HS-27A (cell line): ENCODE measurements around the gene RP9.
"Not testable (repeated sequence)": the region's sequence is repeated elsewhere in the genome, so short reads cannot be mapped to it uniquely, and the experiment has no call there.

Experiments used
- DNase-seq: peaks from one replicate; pipeline ENCODE4 v3.0.0-alpha.2; 2012; ENCODE audit warnings: low read depth, missing footprints

Gene RP9

GRCh38 chr7:33101906-33102305 is 7.3 kb downstream of the RP9 start:
- no peak for DNase-seq

- DNase-seq = no peak
Observed at GRCh38 chr7:33100770-33101169, 8.4 kb downstream of the RP9 start.

DNA sequence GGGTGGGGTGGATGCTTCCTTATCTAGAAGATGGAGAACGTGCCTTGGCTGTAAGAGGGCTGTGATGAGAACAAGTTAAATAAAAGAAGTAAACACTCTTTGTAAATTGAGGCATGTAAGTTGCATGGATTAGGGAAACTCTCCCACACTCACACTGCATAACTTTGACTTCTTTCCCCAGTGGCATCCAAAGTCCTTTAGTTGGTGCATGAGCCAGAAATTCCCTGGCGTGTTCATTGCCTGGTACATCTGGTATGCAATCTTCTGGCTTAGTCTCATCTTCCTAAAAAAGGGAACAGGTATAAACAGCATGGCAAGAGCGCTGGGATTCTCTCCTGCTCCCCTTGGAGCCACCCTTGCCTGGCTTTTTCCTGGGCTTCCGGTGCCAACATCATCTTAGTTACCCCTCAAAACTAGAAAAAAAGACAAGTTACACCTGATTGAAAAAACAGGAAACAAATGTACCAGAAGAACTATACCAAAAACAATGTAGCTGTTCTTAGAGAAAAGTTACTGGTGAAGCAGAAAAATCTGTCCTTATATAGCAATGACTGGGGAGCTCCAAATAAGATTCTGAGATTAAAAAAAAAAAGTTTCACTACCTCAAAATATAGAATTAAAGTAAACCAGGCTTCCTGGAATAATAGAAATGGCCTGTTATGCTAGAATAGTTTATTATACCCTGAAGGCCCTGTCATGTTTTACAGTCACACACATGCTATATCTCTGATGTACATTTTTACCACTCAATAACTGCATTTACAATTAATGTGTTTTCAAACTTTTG is 9.9 kb downstream of the RP9 start:
- DNase-seq = no peak

DNA sequence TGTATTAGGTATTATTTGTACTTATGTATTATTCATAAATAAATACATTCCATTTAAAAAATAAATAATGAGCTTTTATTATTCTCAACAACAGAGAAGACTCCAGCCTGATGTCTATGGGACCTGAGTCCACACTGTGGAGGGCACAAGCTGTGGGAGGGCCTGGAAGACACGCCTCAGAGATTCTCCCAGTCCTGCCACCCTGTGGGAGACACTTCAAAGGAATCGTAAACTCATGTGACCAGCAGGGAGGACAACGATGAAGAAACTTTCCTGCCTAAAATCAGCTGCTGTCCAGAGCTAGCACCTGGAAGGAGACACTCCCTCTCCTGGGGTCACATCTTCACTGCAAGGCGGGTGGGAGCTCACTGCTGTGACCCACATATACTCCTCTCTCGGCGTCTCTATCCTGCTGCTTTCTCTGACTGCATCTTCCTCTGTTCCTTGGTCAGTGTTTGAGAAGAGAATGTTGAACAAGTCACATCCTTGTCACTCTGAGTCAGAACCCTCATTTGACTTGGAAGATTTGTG is 14.4 kb downstream of the RP9 start:
- DNase-seq = not testable (repeated sequence)

GRCh38 chr7:33093266-33093665 is 15.9 kb downstream of the RP9 start:
- DNase-seq = no peak

GRCh38 chr7:33091641-33092191 is 17.5 kb downstream of the RP9 start:
- DNase-seq = no peak

DNA sequence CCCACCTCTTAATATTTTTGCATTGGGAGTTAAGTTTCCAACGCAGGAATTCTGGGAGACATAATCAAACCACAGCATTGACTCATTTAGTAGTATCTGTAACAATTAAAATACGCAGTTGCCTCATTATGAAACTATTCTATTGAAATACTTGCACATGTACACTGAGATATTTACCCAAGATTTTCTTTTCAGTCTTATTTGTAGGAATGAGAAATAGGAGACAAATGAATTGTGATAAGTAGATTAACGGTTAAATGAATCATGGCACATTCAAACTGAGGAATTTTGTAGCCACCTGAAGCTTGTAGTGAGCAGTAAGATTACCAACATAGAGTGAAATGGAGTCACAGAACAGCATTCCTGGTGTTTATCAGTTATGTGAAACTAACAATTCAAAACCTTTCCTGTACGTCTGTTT is 18.1 kb downstream of the RP9 start:
- no peak for DNase-seq

DNA sequence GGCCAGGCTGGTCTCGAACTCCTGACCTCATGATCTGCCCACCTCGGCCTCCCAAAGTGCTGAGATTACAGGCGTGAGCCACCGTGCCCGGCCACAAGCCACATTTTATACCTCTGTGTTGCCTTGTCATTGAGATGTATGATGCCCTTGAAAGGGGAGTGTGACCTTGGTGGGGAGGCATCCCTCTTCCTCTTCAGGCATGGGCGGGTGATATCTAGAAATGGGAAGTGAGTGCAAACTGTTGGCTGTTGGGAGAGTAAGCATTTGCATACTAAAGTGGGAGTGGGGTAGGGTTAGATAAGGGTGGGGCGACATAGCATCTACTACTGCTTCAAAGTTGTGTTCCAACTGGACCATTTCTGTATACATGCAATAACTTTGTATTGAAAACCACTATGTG is 20.1 kb downstream of the RP9 start:
- no peak for DNase-seq

GRCh38 chr7:33087858-33088257 is 21.3 kb downstream of the RP9 start:
- DNase-seq = no peak

DNA sequence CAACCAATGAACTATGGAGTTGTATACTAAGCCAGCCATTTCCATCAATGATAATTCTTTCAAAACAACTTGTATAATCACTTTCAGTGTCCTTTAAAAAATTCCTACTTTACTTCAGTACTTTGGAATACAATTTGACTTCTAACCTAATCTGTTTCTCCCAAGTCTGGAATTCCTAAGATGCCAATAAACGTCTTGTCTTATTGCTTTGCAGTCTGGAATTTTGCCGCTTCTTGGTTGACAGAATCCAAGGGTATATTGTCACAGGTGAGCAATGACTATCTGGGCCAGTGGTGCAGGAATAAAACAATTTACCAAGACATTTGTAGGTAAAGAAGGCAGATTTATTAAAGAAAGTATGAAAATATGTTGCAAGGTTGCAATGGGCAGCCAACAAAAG is 21.8 kb downstream of the RP9 start:
- no peak for DNase-seq

- no peak for DNase-seq
Observed at GRCh38 chr7:33079763-33080690, 29.2 kb downstream of the RP9 start.

GRCh38 chr7:33079096-33079495 is 30.1 kb downstream of the RP9 start:
- DNase-seq = no peak

- no peak for DNase-seq
Observed at GRCh38 chr7:33076737-33077136, 32.5 kb downstream of the RP9 start.

DNA sequence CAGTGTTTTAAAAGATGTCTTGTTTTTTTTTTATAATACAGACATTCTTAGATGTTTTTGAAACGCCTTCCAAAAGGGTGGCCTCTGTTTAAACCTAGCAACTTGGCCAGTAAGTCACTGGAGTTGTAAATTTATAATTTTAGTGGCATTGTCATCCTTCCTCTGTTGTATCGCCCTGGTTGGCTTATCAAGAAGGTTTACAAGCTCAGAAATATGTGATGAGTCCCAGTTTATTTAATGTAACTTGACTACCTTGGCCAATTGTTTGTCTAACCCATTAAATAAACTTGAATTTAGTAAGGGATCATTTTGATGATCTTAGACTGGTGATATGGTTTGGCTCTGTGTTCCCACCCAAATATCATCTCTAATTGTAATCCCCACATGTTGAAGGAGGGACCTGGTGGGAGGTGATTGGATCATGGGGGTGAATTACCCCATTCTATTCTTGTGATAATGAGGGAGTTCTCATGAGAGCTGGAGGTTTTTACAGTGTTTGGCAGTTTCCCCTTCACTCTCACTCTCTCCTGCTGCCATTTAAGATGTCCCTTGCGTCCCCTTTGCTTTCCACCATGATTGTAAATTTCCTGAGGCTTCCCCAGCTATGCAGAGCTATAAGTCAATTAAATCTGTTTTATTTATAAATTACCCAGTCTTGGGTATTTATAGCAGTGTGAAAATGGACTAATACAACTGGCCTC is 33.2 kb downstream of the RP9 start:
- DNase-seq = no peak

GRCh38 chr7:33073243-33073642 is 36.0 kb downstream of the RP9 start:
- DNase-seq = no peak

DNA sequence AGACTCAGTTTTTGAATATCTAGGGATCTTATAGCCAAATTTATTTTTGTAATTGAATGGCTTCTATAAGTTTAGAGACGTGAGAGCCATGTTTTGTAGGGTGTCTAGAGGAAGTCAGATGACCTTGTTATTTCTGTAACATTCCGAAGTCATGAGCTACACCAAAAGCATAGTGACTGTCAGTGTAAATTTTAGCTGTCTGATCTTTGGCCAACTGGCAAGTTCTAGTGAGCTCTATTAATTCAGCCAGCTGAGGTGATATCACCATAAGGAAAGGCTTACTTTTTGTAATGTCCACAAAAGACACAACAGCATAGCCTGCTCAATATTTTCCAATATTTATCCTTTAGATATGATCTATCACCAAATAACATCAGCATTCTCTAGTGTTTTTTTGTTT is 36.7 kb downstream of the RP9 start:
- DNase-seq = peak; percentile 12

DNA sequence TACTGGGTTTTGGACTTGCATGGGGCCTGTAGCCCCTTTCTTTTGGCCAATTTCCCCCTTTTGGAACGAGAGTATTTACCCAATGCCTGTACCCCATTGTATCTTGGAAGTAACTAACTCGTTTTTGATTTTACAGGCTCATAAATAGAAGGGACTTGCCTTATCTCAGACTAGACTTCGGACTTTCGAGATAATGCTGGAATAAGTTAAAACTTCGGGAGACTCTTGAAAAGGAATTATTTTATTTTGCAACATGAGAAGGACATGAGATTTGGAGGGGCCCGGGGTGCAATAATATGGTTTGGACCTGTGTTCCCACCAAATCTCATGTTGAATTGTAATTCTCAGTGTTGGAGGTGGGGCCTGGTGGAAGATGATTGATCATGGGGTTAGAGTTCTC is 38.4 kb downstream of the RP9 start:
- no peak for DNase-seq

DNA sequence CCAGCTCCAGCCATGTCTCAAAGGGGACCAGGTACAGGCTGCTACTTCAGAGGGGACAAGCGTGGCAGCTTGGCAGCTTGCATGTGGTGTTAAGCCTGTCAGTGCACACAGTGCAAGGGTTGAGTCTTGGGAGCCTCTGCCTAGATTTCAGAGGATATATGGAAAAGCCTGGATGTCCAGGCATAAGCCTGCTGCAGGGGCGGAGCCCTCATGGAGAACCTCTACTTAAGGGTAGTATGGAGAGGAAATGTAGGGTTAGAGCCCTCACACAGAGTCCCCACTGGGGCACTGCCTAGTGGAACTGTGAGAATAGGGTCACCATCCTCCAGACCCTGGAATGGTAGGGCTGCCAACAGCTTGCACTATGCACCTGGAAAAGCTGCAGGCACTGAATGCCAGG is 38.9 kb downstream of the RP9 start:
- no peak for DNase-seq

DNA sequence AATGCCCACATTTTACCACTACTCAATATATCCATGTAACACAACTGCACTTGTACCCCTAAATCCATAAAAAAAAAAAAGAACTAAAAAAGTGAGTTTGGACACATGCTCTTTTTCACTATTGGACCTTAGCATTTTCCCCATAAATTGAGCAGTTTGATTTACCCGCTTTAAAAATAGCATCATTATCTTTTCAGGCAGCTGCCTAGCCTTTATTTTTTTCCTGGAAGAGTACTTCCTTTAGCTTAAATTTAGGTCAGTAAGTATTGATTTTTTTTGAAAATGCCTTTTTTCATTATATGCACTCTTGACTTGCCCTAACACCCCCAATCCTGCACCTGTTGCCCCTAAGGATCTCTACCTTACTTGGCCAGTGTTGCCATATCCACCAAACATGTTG is 41.3 kb downstream of the RP9 start:
- DNase-seq = no peak

DNA sequence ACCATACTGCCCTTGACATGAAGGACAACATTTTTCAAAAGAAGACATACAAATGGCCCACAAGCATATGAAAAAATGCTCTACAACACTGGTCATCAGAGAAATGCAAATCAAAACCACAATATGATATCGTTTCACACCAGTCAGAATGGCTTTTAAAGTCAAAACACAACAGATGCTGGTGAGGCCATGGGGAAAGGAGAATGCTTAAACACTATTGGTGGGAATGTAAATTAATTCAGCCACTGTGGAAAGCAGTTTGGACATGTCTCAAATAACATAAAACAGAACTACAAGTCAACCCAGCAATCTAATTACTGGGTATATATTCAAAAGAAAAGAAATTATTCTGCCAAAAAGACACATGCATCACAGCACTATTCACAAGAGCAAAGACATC is 42.4 kb downstream of the RP9 start:
- DNase-seq = no peak

GRCh38 chr7:33065981-33066380 is 43.2 kb downstream of the RP9 start:
- DNase-seq = no peak
